Measurements from ENCODE around the gene CCR2.

GRCh38 chr3:46354478-46354877 is 567 bp downstream of the CCR2 start:
- TF ChIP-seq CTCF (conservative IDR thresholded peaks at IDR 0.05; ENCODE audit: low read depth, low read length) = no peak
- TF ChIP-seq SMC3 (IDR thresholded peaks at IDR 0.05; ENCODE audit: low read depth, low read length) = no peak
- TF ChIP-seq CHD1 (IDR thresholded peaks at IDR 0.05; ENCODE audit: low read depth, low read length) = no peak
- TF ChIP-seq RAD21 (IDR thresholded peaks at IDR 0.05; ENCODE audit: low read length) = no peak
